GDM1 (cell line): Measurements from ENCODE around the gene OPRD1.

ENCODE experiments used
- DNase-seq: peaks from one replicate; lab custom pipeline; 2025; lab: John Stamatoyannopoulos, UW

Gene OPRD1

GRCh38 chr1:28910379-28911115 is 98.6 kb downstream of the OPRD1 start:
- no peak for DNase-seq

- DNase-seq: no peak
Observed at GRCh38 chr1:28913786-28914227, 101.8 kb downstream of the OPRD1 start.

- peak; percentile 97 for DNase-seq
Observed at GRCh38 chr1:28914228-28915030, 102.5 kb downstream of the OPRD1 start, which contains the start of gene EPB41. EPB41 (plus strand) TSS chr1:28914569; CDS start chr1:28987438, 72,869 bp downstream.

- no peak for DNase-seq
Observed at GRCh38 chr1:28915031-28915895, 103.3 kb downstream of the OPRD1 start.

- DNase-seq: no peak
Observed at GRCh38 chr1:28917757-28918118, 105.8 kb downstream of the OPRD1 start.
